SIG-M5 treated with dmso at 0.1 percent for 504 hours (cell line): ENCODE data around the gene FYN.

Experiments
- DNase-seq: peaks from one replicate; lab custom pipeline; 2025; ENCODE audit not compliant: unreplicated experiment; lab: John Stamatoyannopoulos, UW

The FYN gene

DNA sequence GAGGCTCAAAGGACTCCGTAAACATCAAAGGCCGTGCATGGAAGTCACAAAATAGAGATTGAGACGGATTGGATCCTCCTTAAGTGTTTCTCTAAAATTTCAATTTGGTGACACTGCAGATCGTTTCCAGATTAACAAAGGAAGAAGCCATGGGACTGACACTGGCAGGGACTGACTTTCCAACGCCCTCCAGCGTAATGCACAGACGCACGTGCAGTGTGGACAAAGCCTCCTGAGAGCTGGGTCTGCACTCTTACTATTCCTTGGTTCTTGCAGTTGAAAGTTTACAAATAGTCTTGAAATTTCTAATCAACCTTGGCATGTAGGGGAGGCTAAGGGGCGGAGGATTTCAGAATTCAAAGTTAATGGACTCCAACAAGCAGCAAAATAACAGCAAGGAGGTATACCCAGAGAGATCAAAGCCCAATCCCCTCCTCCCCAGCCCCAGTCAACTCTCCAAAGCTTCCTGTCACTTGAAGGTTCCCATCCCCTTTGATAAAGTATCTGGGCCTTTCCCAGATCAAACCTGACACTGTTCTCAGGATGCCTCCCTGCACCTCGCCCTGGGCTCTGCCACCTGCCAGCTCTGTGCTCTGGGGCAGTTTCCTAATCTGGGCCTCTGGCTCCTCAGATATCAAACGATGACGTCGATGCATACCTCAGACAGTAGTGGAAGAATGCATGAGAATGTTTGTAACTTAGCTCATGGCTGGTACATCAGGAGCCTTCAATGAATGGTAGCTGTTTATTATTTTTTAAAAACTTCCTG is 161.1 kb downstream of the FYN start:
- no peak for DNase-seq

- no peak for DNase-seq
Observed at GRCh38 chr6:111711476-111711875, 161.8 kb downstream of the FYN start.

- no peak for DNase-seq
Observed at GRCh38 chr6:111710911-111711310, 162.3 kb downstream of the FYN start.

GRCh38 chr6:111710439-111710838 is 162.8 kb downstream of the FYN start:
- DNase-seq, result no peak

GRCh38 chr6:111709615-111710398 is 163.4 kb downstream of the FYN start:
- DNase-seq, result peak; percentile 69

DNA sequence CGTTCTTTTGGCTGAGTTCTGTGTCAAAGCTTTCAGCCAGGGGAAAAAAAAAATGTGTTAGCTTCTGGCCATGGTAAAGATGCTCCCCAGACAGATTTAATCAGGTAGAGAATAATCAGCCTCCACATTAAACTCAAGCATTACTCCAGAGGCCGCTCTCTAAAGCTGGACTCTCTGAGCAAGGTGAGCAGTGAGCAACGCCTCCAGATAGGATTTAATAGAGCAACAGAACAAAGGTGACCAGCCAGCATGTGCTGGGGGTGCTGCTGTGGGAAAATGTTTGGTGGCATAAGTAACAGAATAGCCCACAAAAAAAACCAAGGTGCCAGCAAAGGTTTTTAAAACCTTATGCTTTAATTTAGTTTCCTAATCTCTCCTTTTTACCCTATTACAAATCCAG is 164.1 kb downstream of the FYN start:
- no peak for DNase-seq

DNA sequence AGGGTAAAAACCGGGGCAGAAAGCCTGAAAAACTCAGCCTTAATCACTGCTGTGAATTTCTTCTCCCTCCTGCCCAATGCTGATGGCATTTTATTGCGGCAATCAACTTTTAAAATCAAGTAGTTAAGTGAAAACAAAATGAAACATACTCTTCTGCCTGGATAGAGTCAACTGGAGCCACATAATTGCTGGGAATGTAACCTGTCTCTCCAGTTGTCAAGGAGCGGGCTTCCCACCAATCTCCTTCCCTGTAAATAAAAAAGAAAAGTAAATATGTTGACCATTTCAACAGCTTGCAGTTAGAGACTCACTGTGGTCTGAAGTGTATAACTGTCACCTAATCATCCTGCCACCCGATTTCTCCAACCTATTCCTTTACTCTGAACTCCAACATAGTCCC is 165.5 kb downstream of the FYN start:
- no peak for DNase-seq

DNA sequence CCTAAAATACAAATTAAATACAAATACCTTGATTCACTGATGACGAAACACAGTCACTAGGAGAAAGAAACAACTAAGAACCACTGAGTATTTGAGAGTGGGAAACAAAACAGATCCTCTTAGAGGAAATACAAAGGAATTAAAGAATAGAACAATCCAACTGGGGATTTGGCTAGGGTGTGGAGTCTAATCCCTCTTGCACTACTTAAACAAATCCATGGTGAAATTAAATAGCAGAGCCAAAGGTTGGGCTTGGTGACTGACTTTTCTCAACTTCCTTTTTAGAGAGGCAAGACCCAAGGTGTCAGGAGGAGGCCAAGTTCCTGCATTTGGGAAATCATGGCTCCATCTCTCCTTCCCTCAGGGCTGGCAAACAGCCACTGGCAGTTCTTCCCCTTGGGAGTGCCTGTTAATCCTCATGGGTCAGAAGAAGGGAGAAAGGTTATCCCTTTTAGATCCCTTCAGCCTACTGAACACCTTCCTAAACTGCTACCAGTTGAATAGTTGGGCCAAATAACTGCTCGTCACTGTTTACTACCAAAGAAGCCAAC is 166.3 kb downstream of the FYN start:
- no peak for DNase-seq

- DNase-seq, result no peak
Observed at GRCh38 chr6:111703723-111704122, 169.5 kb downstream of the FYN start.

GRCh38 chr6:111702268-111702667 is 171.0 kb downstream of the FYN start:
- DNase-seq, result no peak

- no peak for DNase-seq
Observed at GRCh38 chr6:111701146-111701545, 172.1 kb downstream of the FYN start.

DNA sequence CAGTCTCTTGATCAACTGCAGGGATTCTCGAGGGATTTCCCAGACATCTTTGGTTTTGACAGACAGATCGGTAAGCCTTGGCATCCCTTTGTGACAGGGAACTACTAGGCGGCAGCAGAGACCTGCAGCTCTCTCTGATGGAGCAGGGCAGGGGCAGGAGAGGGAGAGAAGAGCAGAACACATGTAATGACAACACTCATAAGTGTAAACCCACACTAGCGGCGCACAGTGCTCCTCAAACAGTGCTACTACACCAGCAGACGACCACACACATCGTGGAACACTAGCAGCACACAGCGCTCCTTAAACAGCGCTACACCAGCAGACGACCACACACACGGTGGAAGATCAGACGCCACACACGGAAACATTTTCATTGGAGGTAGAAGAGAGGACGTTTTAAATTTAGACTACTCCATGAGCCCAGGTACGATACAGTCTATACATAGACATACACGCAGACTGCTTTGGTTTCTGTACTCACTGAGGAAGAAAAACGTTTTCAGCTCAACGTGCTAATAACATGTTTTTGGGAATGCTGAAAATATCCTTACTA is 173.0 kb downstream of the FYN start:
- DNase-seq, result no peak

DNA sequence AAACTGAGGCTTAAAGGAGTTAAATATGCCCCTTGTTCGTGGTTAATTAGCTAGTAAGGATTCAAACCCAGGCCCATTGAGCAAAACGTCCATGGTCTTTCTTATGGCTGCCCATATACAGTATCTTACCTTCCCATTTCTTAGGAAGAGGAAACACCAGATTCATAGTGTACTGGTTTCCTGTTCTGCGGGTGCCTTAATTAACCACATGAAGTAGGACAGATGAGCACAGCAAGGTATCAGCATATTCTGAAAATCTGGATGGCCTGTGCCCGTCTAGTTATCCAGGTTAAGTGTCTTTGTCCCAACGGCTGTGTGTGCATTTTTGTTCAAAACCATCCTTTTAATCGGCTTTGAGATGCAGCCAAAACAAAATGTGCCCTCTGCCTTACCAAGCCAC is 174.1 kb downstream of the FYN start:
- no peak for DNase-seq

DNA sequence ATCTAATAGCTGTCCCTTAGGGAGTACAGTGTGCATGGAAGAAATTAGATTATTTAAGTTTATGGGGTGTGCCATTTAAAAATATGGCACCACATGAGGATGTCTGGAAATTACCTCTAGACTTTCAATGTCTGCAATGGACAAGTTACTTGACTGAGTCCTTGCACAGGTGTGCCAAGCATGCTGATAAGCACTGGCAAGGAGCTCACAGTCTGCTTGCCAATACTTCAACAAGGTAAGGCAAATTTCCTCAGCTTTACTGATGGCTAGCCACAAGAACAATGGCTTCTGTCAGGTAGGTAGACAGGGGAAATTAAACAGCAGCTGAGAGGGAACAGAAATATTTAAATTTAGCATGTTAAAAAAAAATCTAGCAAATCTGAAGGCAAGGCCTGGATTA is 176.4 kb downstream of the FYN start:
- no peak for DNase-seq

GRCh38 chr6:111692327-111693164 is 180.7 kb downstream of the FYN start:
- DNase-seq, result no peak

DNA sequence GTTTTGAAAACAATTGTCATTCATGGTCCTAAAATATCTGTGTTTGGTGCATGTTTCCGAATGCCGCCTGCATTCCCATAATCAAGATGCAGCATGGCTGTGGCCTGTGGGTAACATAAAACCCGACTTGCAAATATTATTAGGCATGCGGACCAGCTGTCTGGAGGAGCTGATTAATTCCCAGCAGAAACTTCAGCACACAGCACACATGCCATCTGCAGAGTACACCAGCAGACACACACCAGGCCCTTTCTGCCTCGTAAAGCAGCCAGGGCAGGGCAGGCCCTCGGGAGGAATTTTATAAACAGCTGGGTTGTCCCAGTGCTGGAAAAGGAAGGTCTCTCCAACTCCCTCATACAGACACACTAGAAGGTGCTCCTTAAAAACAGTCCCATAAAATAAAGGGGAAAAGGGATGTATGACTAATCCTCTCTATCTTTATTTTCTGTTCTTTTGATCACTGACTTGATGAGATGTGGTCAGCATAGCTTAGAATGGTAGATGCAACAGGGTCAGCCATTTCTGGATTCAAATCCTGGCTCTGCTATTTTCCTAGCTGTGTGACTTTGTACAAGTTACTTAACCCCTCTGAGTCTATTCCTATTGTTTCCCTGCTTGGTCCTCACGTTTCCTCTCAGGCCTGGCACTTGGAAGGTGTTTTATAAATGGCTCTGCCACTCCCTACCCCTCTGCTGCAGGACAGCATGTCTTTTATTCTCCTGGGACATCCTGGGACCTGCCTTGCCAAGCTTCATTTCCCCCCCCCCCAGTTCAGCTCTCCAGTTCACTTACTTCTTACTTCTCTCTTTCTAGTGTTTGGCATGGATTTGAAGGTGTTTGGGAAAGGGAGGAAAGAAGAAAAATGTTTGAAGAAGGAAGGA is 181.7 kb downstream of the FYN start:
- DNase-seq, result no peak

DNA sequence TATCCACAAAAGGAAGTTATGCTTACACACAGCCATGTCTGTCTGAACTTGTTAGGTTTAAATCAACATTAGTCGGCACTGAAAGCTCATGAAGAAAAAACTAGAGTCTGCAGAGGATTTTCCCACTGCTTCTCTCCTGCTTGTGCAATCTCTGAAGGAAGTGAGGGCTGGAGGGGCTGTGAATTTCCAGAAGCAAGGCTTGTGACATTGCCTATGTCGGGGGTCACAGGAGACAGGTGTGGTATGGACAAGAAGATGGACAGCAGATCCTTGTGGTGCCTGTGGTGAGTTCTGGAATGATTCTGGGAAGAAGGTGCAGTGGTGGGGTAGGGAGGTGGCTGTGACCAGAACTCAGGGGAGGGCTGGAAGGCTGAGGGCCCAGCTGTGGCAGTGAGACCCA is 183.3 kb downstream of the FYN start:
- DNase-seq, result no peak

- DNase-seq, result no peak
Observed at GRCh38 chr6:111689419-111689818, 183.8 kb downstream of the FYN start.

- no peak for DNase-seq
Observed at GRCh38 chr6:111688331-111688730, 184.9 kb downstream of the FYN start.

GRCh38 chr6:111687652-111688051 is 185.6 kb downstream of the FYN start:
- no peak for DNase-seq
